ENCODE measurements around the gene ADGRB3. TPM values are rescaled to one million over a fixed set of nuclear protein-coding genes. Genes with fewer than 3 reads are reported as not detected.
A peak's percentile ranks its signal among the peaks of the same experiment; 100 is the strongest.

ADGRB3 gene
- total and polyA plus RNA-seq, 2 donors from 2014 or later, result 0.26 to 2.2 TPM

DNA sequence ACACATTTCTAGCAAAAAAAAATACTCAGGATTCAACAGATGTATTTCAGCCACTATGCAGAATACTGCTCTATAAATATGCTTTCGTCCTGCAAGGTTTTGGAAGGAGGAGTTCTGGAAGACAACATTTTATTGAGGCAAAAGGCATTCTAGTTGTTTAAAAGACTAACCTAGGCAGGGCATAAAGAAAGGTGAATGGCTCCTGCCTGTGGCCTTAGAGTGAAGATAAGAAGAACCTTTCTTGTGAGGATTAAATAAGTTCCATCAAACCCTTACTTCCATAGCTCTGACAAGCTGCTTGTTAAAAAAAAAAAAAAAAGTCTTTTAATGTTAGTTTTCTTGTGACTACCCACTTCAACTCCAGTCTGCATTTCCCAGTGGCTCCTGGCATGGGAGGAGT lies 139.8 kb downstream of the ADGRB3 start:
- H3K4me3 ChIP-seq (ENCODE audit: low read length in 3 of 3), result no peak overlapping the region
- H3K27me3 ChIP-seq (ENCODE audit: control insufficient read depth, insufficient read depth, low read length), result no peaks in the 10 kb centered on the region
- no peak overlapping the region for H3K27ac ChIP-seq (ENCODE audit: low read depth in 2 of 2, low read length in 2 of 2)
- intact Hi-C loops (cut with DNase I), result no loop called here
- FAIRE-seq (no peak), DNase-seq (no peak)
- H3K36me3 ChIP-seq (ENCODE audit: control insufficient read depth in 2 of 3, insufficient read depth in 3 of 3, low read length in 3 of 3), result no peaks in the 10 kb centered on the region
- no peak overlapping the region for H3K9ac ChIP-seq (ENCODE audit: low read length in 3 of 3)
- TF ChIP-seq, protein P1, sequence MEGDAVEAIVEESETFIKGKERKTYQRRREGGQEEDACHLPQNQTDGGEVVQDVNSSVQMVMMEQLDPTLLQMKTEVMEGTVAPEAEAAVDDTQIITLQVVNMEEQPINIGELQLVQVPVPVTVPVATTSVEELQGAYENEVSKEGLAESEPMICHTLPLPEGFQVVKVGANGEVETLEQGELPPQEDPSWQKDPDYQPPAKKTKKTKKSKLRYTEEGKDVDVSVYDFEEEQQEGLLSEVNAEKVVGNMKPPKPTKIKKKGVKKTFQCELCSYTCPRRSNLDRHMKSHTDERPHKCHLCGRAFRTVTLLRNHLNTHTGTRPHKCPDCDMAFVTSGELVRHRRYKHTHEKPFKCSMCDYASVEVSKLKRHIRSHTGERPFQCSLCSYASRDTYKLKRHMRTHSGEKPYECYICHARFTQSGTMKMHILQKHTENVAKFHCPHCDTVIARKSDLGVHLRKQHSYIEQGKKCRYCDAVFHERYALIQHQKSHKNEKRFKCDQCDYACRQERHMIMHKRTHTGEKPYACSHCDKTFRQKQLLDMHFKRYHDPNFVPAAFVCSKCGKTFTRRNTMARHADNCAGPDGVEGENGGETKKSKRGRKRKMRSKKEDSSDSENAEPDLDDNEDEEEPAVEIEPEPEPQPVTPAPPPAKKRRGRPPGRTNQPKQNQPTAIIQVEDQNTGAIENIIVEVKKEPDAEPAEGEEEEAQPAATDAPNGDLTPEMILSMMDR (IDR thresholded peaks at IDR 0.05; ENCODE audit: borderline replicate concordance, extremely low read depth, insufficient read depth), result no peak
- H3K4me1 ChIP-seq (ENCODE audit: control insufficient read depth in 2 of 3, insufficient read depth in 2 of 3, low read depth in 1 of 3, low read length in 3 of 3), result no peaks in the 10 kb centered on the region
- H3K9me3 ChIP-seq (ENCODE audit: control insufficient read depth in 2 of 3, insufficient read depth in 1 of 3, low read length in 3 of 3), result no peaks in the 10 kb centered on the region

DNA sequence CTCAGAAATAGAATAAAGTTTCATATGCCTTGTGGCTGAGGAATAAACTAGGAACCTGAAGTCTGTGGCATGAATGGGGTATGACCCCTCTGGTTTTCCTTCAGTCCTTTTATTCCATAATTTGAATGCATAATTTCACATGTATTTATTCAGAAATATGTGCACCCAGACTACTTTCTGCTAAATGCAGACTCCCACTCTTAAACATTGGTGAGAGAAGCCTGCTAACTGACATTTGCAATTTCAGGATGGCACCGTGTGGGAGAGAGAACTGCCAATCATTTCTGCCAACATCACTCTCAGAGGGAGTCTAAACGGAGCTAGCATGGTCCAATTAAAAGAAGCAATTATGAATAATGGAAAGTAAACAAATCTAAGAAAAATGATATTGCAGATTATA lies 141.3 kb downstream of the ADGRB3 start:
- H3K4me1 ChIP-seq (ENCODE audit: control insufficient read depth in 2 of 3, insufficient read depth in 2 of 3, low read depth in 1 of 3, low read length in 3 of 3), result no peaks in the 10 kb centered on the region
- no peaks in the 10 kb centered on the region for H3K9me3 ChIP-seq (ENCODE audit: control insufficient read depth in 2 of 3, insufficient read depth in 1 of 3, low read length in 3 of 3)
- no peaks in the 10 kb centered on the region for H3K27me3 ChIP-seq (ENCODE audit: control insufficient read depth, insufficient read depth, low read length)
- H3K36me3 ChIP-seq (ENCODE audit: control insufficient read depth in 2 of 3, insufficient read depth in 3 of 3, low read length in 3 of 3), result no peaks in the 10 kb centered on the region
- intact Hi-C loops (cut with DNase I), result no loop called here
- TF ChIP-seq, protein P1 (IDR thresholded peaks at IDR 0.05; ENCODE audit: borderline replicate concordance, extremely low read depth, insufficient read depth), result no peak
- H3K4me3 ChIP-seq (ENCODE audit: low read length in 3 of 3), result no peak overlapping the region
- FAIRE-seq, result no peak
- DNase-seq, result no peak
- H3K27ac ChIP-seq (ENCODE audit: low read depth in 2 of 2, low read length in 2 of 2), result no peak overlapping the region
- no peak overlapping the region for H3K9ac ChIP-seq (ENCODE audit: low read length in 3 of 3)

DNA sequence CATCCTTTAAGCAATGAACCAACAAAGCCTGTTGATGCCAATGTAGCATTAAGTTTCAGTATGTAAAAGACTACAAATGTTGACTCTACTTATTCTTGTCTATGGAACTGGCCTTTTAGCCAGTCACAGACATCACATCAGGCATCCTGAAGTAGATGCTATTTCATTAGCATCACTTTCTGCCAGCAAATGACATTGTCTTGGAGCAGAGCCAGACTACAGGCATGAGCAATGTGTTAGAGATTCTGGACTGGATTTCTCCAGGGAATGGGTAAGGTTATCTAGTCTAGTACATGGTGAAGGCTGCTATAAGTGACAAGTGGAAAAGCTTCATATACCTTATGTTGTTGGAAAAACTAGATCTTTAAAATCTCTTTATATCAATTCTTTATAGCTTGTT lies 142.9 kb downstream of the ADGRB3 start:
- Histone ChIP-seq H3K9ac (ENCODE audit: low read length in 3 of 3) (no peak overlapping the region), H3K4me3 (ENCODE audit: low read length in 3 of 3) (no peak overlapping the region), H3K27ac (ENCODE audit: low read depth in 2 of 2, low read length in 2 of 2) (no peak overlapping the region), H3K36me3 (ENCODE audit: control insufficient read depth in 2 of 3, insufficient read depth in 3 of 3, low read length in 3 of 3) (no peaks in the 10 kb centered on the region), H3K4me1 (ENCODE audit: control insufficient read depth in 2 of 3, insufficient read depth in 2 of 3, low read depth in 1 of 3, low read length in 3 of 3) (no peaks in the 10 kb centered on the region), H3K27me3 (ENCODE audit: control insufficient read depth, insufficient read depth, low read length) (no peaks in the 10 kb centered on the region), H3K9me3 (ENCODE audit: control insufficient read depth in 2 of 3, insufficient read depth in 1 of 3, low read length in 3 of 3) (no peaks in the 10 kb centered on the region)
- TF ChIP-seq, protein P1 (IDR thresholded peaks at IDR 0.05; ENCODE audit: borderline replicate concordance, extremely low read depth, insufficient read depth), result no peak
- FAIRE-seq, result no peak
- intact Hi-C loops (cut with DNase I), result no loop called here
- DNase-seq, result peak in 1 of 5 donors; percentile 16

DNA sequence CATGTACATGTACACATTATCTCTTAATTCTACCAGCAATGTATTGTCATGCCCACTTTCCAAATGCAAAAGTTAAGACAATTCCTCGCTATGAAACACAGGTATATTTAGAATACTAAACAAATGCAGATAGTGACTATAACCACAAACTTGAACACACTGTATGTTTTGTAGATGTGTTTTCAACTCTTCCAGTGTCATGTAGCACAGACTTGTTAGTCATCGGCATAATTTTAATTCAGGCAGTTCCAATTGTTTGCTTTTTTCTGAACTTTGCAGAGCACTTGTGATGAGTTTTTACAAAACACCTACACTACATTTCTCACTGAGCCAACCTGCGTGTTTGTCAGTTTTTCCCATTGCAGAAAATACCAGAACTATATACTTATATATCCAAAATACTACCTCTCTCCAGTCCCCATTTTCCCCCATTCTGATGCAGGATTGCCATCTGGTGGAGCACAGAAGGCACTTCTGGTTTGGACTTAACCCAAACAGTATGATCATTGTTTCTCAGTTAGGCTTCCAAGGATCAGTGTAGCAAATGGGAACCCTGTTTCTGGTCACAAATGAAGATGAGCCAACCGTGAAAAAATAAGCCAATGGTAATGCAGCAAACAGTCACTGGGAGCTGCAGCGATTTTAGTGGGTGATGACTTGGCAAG lies 143.4 kb downstream of the ADGRB3 start:
- Histone ChIP-seq H3K9ac (ENCODE audit: low read length in 3 of 3) (no peak overlapping the region), H3K9me3 (ENCODE audit: control insufficient read depth in 2 of 3, insufficient read depth in 1 of 3, low read length in 3 of 3) (no peaks in the 10 kb centered on the region), H3K27ac (ENCODE audit: low read depth in 2 of 2, low read length in 2 of 2) (no peak overlapping the region), H3K4me1 (ENCODE audit: control insufficient read depth in 2 of 3, insufficient read depth in 2 of 3, low read depth in 1 of 3, low read length in 3 of 3) (no peaks in the 10 kb centered on the region), H3K4me3 (ENCODE audit: low read length in 3 of 3) (no peak overlapping the region), H3K27me3 (ENCODE audit: control insufficient read depth, insufficient read depth, low read length) (no peaks in the 10 kb centered on the region), H3K36me3 (ENCODE audit: control insufficient read depth in 2 of 3, insufficient read depth in 3 of 3, low read length in 3 of 3) (no peaks in the 10 kb centered on the region)
- TF ChIP-seq, protein P1 (IDR thresholded peaks at IDR 0.05; ENCODE audit: borderline replicate concordance, extremely low read depth, insufficient read depth), result peak; percentile 63
- DNase-seq (peak in 3 of 5 donors; percentile 25 to 77 (median 52)), FAIRE-seq (no peak)
- intact Hi-C loops (cut with DNase I), result no loop called here

Data from kidney (tissue), 14 donors.